A172 (cell line): ENCODE data around the gene TMEM170A. TPM values are rescaled to one million over a fixed set of nuclear protein-coding genes. Genes with fewer than 3 reads are reported as not detected.
"Not testable (repeated sequence)": the region's sequence is repeated elsewhere in the genome, so short reads cannot be mapped to it uniquely, and the experiment has no call there.

Experiments used
- DNase-seq: peaks from one replicate; pipeline ENCODE4 v3.0.0-alpha.2; 2015; ENCODE audit warnings: low spot score
- total RNA-seq: library from RNA; depleted of rRNA; stranded (reverse); fragments of >200 nt; shearing (Covaris generic); gene quantifications from 2 replicates; pipeline ENCODE4 v1.2.3, GENCODE V29; 2014

Gene TMEM170A
- total RNA-seq, 1 experiment from 2014 or later: 19.9 TPM

DNA sequence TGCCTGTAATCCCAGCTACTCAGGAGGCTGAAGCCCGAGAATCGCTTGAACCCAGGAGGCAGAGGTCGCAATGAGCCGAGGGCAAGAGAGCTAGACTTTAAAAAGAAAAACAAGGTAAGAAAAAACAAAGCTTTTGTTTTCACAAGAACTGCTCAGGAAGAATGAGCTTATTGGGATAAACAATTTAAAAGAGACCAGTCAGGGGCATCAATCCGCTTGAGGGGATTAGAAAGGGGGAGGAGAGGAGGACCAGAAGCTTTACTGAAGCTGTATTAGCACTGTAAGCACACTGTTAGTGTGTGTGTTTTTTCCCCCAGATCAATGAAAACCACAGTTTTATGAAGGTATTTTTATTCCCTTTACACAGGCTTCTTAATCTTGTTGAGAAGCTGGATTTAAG, 8.8 kb downstream of the TMEM170A start:
- no peak for DNase-seq

DNA sequence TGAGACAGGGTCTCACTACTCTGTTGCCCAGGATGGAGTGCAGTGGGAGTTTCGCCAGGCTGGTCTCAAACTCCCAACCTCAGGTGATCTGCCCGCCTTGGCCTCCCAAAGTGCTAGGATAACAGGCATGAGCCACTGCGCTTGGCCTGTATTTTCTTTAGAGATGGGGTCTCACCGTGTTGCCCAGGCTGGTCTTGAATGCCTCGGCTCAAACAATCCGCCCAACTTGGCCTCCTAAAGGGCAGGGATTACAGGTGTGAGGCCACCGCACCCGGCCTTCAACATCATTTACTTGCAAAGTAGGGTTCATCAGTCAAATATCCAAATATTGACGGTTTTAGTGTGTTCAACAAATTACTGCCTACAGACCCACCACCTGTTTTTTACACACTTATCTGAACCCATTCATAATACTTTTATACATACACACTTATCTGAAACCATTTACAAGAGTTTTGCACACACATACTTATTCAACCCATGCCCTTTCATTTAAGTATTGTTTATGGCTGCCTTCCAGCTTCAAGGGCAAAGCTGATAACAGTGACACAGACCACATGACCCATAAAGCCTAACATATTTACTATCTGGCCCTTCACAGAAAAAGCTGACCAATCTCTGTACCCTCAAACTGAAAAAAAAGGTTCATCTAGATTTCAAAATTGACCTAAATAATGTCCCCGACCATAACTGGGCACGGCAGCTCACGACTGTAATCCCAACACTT, 11.9 kb downstream of the TMEM170A start:
- no peak for DNase-seq

DNA sequence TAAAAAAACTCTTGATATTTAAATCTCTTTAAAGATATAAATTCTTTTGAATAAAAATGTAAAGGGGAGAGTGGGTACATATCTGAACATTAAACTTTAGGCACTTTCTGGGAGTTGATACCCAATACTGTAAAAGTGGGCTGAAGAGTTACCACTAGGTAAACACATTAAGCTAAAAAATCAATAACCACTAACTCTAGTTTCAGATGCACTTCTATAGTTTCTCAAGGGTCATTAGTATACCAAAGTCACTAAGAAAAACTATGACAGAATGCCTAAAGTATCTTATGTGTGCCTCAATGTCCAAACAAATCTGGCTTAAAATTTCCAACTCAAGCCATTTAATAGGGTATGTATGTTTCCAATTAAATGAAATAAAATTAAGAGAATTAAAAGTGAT, 18.1 kb downstream of the TMEM170A start:
- DNase-seq: no peak

DNA sequence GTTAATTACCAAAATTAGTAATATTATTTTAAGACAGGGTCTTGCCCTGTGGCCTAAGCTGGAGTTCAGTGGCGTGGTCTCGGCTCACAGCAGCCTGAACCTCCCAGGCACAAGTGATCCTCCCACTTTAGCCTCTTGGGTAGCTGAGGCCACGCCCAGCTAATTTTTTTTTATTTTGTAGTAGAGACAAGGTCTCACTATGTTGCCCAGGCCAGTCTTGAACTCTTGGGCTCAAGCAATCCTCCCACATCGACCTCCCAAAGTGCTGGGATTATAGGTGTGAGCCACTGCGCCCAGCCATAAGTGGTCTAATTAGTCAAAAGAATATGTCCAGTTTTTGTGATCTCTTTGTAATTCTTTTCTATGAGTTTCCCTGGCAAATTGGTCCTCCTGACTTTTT, 19.2 kb downstream of the TMEM170A start:
- DNase-seq: no peak

DNA sequence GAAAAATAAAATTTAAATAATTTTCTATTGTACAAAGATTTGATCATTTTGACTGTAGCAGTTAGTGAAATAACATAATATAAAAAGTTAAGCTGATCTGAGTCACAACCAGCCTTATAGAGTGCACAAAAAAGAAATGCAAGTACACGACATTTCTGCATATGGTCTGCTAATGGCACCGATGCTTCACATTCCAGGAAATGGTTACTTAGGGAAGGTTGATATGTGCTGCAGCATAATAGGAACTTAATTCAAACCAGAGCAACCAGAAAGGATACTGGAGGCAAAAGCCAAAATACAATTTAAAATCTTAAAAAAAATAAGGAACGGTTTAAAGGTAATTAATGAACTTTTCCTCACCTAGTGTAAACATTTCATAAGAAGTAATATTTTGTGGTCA, 21.2 kb downstream of the TMEM170A start:
- DNase-seq: no peak

DNA sequence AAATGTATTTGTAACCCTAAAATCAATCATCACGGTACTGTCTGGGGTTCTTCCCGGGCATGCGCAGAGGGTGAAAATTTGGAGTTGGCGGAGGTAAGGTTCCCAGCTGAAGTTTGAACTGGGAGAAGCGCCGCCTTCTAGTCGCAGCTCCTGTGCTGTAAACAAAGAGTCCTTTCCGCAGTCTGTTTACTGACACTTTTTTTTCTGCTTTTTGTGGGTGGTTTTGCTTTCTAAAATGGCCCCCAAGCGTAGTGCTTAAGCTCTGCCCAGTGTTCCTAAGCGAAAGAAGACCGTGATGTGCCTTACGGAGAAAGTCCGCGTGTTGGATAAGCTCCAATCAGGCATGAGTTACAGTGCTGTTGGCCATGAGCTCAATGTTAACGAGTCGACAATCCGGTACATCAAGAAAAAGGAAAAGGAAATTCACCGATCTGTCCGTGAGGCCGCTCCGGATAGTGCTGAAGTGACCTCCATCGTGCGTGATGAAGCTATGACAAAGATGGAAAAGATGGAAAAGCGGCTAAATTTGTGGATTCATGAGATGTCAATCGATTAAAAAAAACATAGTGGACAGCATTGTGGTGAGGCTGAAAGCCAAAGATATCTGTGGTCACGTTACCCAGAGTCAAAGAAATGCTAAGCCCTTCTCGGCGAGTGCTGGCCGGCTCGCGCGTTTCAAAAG, 30.6 kb downstream of the TMEM170A start:
- peak; percentile 78 for DNase-seq

DNA sequence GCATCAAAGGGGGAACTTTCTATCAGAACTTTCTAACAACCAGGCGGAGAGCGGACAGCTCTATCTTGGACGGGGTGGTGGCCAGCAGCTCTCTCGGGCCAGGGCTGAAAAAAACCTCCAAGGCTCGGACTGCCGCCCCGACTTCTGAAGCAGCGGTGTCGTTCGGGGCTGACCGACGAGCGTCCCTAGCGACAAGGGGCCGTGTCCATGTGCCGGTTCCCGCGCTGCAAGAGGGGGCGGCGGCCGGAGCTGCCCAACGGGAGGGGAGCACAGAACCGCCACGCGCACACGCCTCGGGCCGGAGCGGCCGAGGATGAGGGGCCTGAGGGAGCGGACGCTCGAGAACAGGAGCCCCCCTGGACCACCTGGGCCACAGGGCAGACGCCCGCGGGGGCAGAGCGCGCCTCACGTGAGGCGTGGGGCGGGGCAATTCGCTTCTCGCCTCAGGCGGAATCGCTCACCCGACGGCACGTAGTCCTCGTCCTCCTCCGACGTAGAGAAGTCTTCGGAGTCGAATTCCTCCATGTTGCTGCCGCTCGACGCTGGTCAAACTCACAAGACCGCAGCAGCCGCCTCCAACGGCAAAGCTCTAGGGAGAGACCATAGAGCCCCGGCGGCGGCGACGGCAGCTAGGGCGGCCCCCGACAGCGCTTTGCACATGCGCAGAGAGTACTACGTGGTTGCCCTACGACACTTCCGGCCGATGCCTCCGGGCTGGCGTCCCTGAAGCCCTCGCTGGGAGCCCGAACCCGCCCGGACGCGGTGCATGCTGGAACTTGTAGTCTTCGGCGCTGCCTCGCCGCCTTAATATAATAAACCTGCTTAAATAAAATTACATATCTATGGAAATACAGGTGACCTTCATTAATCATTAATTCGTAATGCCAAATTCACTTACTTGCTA, 31.4 kb downstream of the TMEM170A start, which contains the start of gene CFDP1:
Gene CFDP1 (minus strand): TSS at position 676 of the 904 bp plus-strand sequence. CDS start 151 bp downstream, at position 525.
- DNase-seq: peak; percentile 92

DNA sequence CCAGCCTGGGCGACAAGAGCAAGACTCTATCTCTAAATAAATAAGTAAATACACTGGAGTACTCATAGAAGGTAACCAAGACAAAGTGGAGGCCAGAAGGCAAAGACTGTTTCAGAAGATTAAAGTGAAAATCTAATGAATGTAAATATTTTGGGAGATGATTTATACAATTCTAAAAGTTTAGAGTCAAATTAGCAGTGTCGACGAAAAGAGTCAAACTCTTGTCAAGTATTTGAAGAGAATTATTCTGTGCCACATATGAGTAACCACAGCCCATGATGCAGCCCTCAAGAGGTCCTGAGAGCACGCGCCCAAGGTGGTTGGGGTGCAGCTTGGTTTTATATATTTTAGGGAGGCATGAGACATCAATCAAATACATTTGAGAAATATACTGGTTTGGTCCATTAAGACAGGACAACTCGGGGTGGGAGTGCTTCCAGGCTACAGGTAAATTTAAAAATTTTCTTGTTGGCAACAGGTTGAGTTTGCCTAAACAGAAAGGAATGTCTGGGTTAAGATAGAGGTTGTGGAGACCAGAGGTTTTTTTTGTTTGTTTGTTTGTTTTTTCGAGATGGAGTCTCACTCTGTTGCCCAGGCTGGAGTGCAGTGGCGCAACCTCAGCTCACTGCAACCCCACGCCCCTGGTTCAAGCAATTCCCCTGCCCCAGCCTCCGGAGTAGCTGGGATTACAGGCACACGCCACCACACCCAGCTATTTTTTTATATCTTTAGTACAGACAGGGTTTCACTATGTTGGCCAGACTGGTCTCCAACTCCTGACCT, 34.7 kb downstream of the TMEM170A start:
- DNase-seq: no peak

DNA sequence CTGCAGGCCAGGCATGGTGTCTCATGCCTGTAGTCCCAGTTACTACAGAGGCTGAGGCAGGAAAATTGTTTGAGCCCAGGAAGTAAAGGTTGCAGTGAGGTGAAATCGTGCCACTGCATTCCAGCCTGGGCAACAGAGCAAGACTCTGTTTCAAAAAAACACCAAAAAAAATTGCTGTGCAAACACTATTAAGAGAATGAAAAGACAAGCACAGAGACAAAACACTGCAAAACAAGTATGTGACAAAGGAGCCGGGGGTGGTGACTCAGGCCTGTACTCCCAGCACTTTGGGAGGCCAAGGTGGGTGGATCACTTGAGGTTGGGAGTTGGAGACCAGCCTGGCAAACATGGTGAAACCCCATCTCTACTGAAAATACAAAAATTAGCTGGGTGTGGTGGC, 38.0 kb downstream of the TMEM170A start:
- DNase-seq: not testable (repeated sequence)

DNA sequence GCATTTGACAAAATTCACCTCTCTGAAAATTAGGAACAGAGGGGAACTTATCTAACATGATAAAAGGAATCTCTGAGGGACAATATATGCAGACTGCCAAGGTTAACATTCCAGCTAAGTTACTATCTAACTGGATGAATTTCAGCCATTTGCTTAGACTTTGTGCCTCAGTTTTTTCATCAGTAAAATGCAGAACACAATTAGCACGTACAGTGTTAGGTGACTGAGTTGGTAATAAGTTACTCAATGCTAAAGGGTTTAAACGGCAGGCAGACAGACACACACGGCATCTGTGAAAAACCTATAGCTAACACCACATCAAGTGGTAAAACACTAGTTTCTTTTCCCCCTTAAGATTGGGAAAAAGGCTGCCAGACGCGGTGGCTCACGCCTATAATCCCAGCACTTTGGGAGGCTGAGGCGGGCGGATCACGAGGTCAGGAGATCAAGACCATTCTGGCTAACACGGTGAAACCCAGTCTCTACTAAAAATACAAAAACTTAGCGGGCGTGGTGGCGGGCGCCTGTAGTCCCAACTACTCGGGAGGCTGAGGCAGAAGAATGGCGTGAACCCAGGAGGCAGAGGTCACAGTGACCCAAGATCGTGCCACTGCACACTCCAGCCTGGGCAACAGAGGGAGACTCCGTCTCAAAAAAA, 40.3 kb downstream of the TMEM170A start:
- DNase-seq: not testable (repeated sequence)

DNA sequence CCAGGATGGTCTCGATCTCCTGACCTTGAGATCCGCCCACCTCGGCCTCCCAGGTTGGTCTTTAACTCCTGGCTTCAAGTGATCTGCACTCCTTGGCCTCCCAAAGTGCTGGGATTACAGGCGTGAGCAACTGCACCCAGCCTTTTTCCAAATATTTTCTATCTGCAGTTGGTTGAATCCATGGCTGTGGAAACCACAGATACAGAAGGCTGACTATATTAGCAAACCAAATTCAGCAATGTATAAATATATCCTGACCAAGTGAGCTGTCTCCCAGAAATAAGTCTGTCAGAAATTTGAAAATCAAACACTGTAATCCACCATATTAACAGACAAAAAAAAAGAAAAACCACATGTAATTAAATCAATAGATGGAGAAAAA, 40.8 kb downstream of the TMEM170A start:
- no peak for DNase-seq

DNA sequence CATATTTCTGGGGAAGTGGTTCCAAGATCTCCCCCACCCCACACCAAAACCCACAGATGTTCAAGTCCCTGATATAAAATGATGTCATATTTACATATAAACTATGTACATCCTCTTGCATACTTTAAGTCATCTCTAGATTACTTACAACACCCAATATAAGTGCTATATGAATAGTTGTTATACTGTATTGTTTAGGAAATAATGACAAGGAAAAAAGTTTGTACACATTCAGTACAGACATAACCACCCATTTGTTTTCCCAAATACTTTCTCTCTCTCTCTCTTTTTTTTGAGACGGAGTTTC, 42.7 kb downstream of the TMEM170A start:
- DNase-seq: no peak

DNA sequence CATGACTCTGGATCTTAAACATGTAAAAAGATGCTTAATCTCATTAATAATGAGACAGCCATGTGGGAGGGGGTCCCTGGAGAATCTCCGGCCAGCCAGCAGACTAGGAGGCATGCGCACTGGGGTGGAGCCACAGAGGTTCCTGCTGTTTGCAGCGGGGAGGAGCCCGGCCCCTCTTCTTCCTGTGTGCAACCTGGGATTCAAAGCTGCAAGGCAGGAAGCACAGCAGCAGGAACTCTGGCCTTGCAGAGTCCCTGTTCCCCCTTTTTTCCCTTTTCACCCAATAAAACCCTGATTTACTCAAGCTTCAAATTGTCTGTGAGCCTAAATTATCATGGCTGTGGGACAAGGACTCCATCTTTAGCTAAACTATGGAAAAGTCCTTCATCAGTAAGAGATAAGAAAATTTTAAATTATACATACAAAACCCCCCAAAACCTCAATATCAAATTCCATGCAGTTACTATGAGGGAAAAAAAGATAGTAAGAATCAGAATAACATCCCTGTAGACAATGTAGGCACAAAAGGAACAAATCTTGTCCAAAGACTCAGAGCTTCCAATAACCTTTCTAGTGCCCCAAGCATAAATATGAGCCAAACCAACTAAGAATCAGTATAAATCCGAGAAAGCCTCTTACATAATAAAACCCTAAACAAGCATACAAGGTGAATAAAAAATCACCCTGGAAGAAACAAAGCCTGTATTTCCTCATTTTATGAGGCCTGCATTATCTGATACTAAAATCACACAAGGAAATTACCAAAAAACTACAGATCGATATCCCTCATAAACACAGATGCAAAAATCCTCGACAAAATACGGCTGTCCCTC, 43.3 kb downstream of the TMEM170A start:
- DNase-seq: peak; percentile 71

DNA sequence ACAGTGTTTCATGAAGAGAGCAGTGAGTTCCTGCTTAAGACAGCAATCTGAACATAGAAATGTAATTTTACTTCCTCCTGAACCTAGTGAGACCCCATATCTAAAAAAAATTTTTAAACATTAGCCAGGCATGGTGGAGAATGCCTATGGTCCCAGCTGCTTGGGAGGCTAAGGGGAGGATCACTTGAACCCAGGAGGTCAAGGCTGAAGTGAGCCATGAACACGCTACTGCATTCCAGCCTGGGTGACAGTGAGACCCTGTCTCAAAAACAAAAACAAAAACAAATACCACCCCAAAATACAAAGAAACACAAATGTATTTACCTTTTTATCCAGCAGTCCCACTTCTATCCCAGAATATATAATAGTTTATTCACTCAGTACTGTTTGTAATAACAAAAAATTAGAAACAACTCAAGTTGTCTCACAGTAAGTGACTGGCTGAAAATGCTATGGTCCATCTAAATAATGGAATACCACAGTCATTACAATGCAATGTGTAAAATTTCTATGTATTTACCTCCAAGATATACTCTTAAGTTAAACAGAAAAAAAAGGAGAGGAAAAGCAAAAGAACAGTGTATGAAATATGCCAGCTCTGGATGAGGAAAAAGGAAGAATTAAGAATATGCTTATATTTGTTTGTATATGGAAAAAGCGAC, 47.5 kb downstream of the TMEM170A start:
- DNase-seq: no peak

DNA sequence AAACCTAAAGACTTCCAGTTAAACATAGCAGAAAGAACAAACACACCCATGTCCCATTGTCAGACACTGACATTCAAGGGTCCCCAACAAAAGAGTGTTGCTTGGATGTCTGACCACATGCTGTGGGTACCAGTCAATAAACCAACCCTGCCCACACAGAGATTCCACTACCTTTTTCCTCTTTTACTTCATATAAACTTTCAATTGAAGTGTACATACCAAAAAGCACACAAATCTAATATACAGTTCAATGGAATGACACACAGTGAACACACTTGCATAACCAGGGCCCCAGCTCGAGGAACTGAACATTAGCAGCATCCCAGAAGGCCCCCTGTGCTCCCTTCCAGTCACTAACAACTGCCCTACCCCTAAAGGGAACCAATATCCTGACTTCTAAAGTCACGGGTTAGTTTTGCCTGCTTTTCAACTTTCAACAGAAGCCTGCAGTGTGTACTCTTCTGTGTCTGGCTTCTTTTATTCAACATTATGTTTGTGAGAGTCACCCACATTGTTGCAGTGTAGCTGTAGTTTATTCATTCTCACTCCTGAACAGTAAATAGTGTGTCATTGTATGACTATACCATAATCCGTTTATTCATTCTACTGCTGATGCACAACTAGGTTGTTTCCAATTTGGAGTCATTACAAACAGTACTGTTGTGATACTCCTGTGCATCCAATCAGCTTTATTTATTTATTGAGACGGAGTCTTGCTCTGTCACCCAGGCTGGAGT, 49.2 kb downstream of the TMEM170A start:
- DNase-seq: no peak

DNA sequence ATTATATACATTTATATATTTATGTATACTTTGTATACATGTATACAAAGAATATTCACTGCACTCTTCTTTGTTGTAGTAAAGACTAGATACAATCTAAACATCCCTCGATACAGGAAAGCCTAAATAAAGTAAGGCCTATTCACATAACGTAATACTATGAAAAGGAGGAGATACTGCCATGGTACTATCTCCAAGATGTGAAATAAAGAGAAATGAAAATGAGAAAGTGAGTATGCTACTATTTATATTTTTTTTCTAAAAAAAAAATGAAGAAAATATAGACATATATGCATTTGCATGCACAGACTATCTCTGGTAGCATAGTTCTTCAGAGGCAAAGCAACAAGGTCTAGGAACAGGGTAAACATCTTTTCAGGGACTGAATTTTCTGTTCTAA, 50.5 kb downstream of the TMEM170A start:
- DNase-seq: no peak

DNA sequence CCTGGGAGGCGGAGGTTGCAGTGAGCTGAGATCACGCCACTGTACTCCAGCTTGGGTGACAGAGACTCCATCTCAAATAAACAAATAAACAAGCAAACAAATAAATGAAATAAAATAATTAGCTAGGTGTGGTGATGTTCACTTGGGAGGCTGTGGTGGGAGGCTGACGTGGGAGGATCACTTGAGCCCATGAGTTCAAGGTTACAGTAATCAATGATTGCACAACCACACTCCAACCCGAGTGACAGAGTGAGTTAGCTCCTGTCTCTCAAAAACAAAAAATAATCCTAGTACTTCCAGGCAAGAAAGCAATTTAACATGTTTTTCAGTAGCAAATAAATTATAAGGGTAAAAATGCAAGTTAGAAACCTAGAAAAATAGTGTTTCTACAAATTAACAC, 57.5 kb downstream of the TMEM170A start:
- DNase-seq: no peak

DNA sequence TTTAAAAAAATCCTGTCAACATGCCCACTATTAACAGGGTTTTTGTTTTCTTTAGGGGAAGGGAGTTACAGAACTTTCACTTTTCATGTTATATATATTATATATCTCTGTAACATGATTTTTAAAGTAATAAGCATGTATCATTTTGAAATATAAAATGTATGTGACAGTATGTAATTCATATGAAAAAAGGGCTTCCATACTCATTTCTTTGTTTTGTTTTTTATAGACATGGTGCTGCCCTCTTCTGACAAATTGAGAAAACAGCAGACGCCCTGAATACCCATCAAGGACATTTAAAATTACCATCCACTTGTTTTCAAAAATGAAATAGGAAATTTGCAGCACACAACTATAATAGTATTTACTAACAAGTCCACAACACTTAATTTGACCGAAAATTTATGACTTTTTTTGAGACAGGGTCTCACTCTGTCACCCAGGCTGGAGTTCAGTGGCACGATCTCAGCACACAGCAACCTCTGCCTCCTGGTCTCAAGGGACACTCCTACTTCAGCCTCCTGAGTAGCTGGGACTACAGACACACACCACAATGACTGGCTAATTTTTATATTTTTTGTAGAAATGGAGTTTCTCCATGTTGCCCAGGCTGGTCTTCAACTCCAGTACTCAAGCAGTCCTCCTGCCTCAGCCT, 61.5 kb downstream of the TMEM170A start:
- DNase-seq: peak; percentile 33
